Neural cell (in vitro differentiated cells): ENCODE data around the gene AMDHD2. TPM values are rescaled to one million over a fixed set of nuclear protein-coding genes. Genes with fewer than 3 reads are reported as not detected.

Experiments used
- H2AFZ ChIP-seq: fragments of 200-600, 300-800 bp; sonication (generic), shearing (Covaris generic); 2 replicates; pipeline ENCODE4 v1.6.0; 2014; ENCODE audit warnings: low read depth, mild to moderate bottlenecking, antibody characterized with exemption, low read length, moderate library complexity
- H3F3A ChIP-seq: fragments of 200-600 bp; shearing (Covaris generic); 2 replicates; pipeline ENCODE4 v1.6.1; 2016; ENCODE audit warnings: mild to moderate bottlenecking, moderate library complexity, mixed read lengths, antibody characterized with exemption, low read length; ENCODE audit not compliant: insufficient read depth, poor library complexity, severe bottlenecking
- H3K27ac ChIP-seq: fragments of 200-600, 300-800 bp; sonication (generic), shearing (Covaris generic); 2 replicates; pipeline ENCODE4 v1.5.1; 2014; ENCODE audit warnings: mild to moderate bottlenecking, low read length, moderate library complexity
- H3K27me3 ChIP-seq: fragments of 300-800, 200-600 bp; sonication (generic), shearing (Covaris generic); 2 replicates; pipeline ENCODE4 v1.6.0; 2014; ENCODE audit warnings: mild to moderate bottlenecking, low read depth, low read length, moderate library complexity; ENCODE audit not compliant: insufficient read depth
- H3K36me3 ChIP-seq: fragments of 300-800, 200-600 bp; sonication (generic), shearing (Covaris generic); 2 replicates; pipeline ENCODE4 v1.5.1; 2014; ENCODE audit warnings: mild to moderate bottlenecking, antibody characterized with exemption, low read length, moderate library complexity; ENCODE audit not compliant: insufficient read depth
- H3K4me2 ChIP-seq: fragments of 300-800, 200-600 bp; sonication (generic), shearing (Covaris generic); 2 replicates; pipeline ENCODE4 v1.6.0; 2014; ENCODE audit warnings: mild to moderate bottlenecking, low read length
- H3K4me3 ChIP-seq: fragments of 300-800, 200-600 bp; sonication (generic), shearing (Covaris generic); 2 replicates; pipeline ENCODE4 v1.5.1; 2014; ENCODE audit warnings: mild to moderate bottlenecking, low read length, moderate library complexity
- H3K79me2 ChIP-seq: fragments of 200-600 bp; shearing (Covaris generic); replicated peaks from 2 replicates; pipeline ENCODE4 v1.6.0; 2014; ENCODE audit warnings: mild to moderate bottlenecking, low read length, moderate library complexity; ENCODE audit not compliant: insufficient read depth
- H3K9ac ChIP-seq: fragments of 300-800, 200-600 bp; sonication (generic), shearing (Covaris generic); 2 replicates; pipeline ENCODE4 v1.6.1; 2016; ENCODE audit warnings: mild to moderate bottlenecking, low read length, mixed read lengths
- H3K9me2 ChIP-seq: fragments of 200-600 bp; shearing (Covaris generic); 2 replicates; pipeline ENCODE4 v1.6.1; 2016; ENCODE audit warnings: mild to moderate bottlenecking, low read length, mixed read lengths; ENCODE audit not compliant: insufficient read depth
- H3K9me3 ChIP-seq: fragments of 200-600, 300-800 bp; sonication (generic), shearing (Covaris generic); 2 replicates; pipeline ENCODE4 v1.6.1; 2016; ENCODE audit warnings: mild to moderate bottlenecking, mixed run types, low read length, moderate library complexity, mixed read lengths
- H4K20me1 ChIP-seq: fragments of 200-600 bp; shearing (Covaris generic); 2 replicates; pipeline ENCODE4 v1.6.1; 2016; ENCODE audit warnings: mild to moderate bottlenecking, mixed run types; ENCODE audit not compliant: insufficient read depth
- EP300 ChIP-seq: fragments of 450-650 bp; conservative IDR thresholded peaks from 2 replicates; pipeline ENCODE4 v1.6.1; 2014; ENCODE audit warnings: antibody characterized with exemption, mild to moderate bottlenecking, moderate library complexity; ENCODE audit not compliant: poor library complexity, severe bottlenecking
- EZH2 ChIP-seq: fragments of 200-600, 300-800 bp; shearing (Covaris generic), sonication (generic); IDR thresholded peaks from 2 replicates; pipeline ENCODE4 v1.6.1; 2014; ENCODE audit warnings: antibody characterized with exemption, low read length, borderline replicate concordance, mild to moderate bottlenecking; ENCODE audit not compliant: insufficient read depth, poor library complexity, severe bottlenecking
- MXI1 ChIP-seq: fragments of 450-650 bp; conservative IDR thresholded peaks from 2 replicates; pipeline ENCODE4 v1.6.1; 2014; ENCODE audit warnings: antibody characterized with exemption, mild to moderate bottlenecking; ENCODE audit not compliant: poor library complexity, severe bottlenecking
- POLR2AphosphoS5 ChIP-seq: IDR thresholded peaks from 2 replicates; pipeline ENCODE4 v1.6.1; 2012
- RAD21 ChIP-seq: fragments of 450-650 bp; conservative IDR thresholded peaks from 2 replicates; pipeline ENCODE4 v1.6.1; 2014; ENCODE audit warnings: antibody characterized with exemption, mild to moderate bottlenecking, moderate library complexity
- REST ChIP-seq: IDR thresholded peaks from 2 replicates; pipeline ENCODE4 v1.6.1; 2012; ENCODE audit warnings: borderline replicate concordance
- SMC3 ChIP-seq: fragments of 450-650 bp; conservative IDR thresholded peaks from 2 replicates; pipeline ENCODE4 v1.6.1; 2014; ENCODE audit warnings: antibody characterized with exemption, mild to moderate bottlenecking, moderate library complexity; ENCODE audit not compliant: poor library complexity
- TAF1 ChIP-seq: IDR thresholded peaks from 2 replicates; pipeline ENCODE4 v1.6.1; 2012; ENCODE audit warnings: low read depth
- polyA plus RNA-seq: library from polyadenylated mRNA; depleted of rRNA; stranded (reverse); fragments of >200 nt; gene quantifications from 2 replicates; pipeline ENCODE4 v1.2.3, GENCODE V29; 2014
- TF ChIP-seq, protein P1 (sequence below): fragments of 450-650 bp; IDR thresholded peaks from 2 replicates; pipeline ENCODE4 v1.5.1; 2014; ENCODE audit warnings: antibody characterized with exemption, mild to moderate bottlenecking, moderate library complexity; ENCODE audit not compliant: poor library complexity, severe bottlenecking

The AMDHD2 gene
- polyA plus RNA-seq, 1 donor from 2014 or later: 50.0 TPM

GRCh38 chr16:2473446-2473926 is 46.7 kb upstream of the AMDHD2 start:
- no peak overlapping the region for H3K4me2 ChIP-seq
- peaks cover 8% of the 10 kb centered on the region for H3K79me2 ChIP-seq
- H3K9me3 ChIP-seq: no peaks in the 10 kb centered on the region
- no peak overlapping the region for H2AFZ ChIP-seq
- no peak overlapping the region for H3K9ac ChIP-seq
- H4K20me1 ChIP-seq: no peaks in the 10 kb centered on the region
- no peaks in the 10 kb centered on the region for H3K9me2 ChIP-seq
- H3K36me3 ChIP-seq: no peaks in the 10 kb centered on the region
- H3K4me3 ChIP-seq: peak overlapping the region; percentile 53
- H3K27ac ChIP-seq: no peak overlapping the region
- no peaks in the 10 kb centered on the region for H3F3A ChIP-seq
- H3K27me3 ChIP-seq: peaks cover under 1% of the 10 kb centered on the region
- no peak for TF ChIP-seq REST
- TF ChIP-seq, protein P1, sequence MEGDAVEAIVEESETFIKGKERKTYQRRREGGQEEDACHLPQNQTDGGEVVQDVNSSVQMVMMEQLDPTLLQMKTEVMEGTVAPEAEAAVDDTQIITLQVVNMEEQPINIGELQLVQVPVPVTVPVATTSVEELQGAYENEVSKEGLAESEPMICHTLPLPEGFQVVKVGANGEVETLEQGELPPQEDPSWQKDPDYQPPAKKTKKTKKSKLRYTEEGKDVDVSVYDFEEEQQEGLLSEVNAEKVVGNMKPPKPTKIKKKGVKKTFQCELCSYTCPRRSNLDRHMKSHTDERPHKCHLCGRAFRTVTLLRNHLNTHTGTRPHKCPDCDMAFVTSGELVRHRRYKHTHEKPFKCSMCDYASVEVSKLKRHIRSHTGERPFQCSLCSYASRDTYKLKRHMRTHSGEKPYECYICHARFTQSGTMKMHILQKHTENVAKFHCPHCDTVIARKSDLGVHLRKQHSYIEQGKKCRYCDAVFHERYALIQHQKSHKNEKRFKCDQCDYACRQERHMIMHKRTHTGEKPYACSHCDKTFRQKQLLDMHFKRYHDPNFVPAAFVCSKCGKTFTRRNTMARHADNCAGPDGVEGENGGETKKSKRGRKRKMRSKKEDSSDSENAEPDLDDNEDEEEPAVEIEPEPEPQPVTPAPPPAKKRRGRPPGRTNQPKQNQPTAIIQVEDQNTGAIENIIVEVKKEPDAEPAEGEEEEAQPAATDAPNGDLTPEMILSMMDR: no peak
- TF ChIP-seq MXI1: no peak
- TF ChIP-seq RAD21: no peak
- TF ChIP-seq EP300: no peak
- TF ChIP-seq POLR2AphosphoS5: no peak
- no peak for TF ChIP-seq SMC3
- TF ChIP-seq EZH2: no peak
- no peak for TF ChIP-seq TAF1

- H3K79me2 ChIP-seq: peaks cover 8% of the 10 kb centered on the region
- peak overlapping the region; percentile 16 for H3K27ac ChIP-seq
- peak overlapping the region; percentile 73 for H3K9ac ChIP-seq
- TF ChIP-seq RAD21: no peak
- TF ChIP-seq, protein P1: peak; percentile 63
- H4K20me1 ChIP-seq: no peaks in the 10 kb centered on the region
- H3K9me3 ChIP-seq: no peaks in the 10 kb centered on the region
- no peaks in the 10 kb centered on the region for H3K36me3 ChIP-seq
- H3K4me2 ChIP-seq: peak overlapping the region; percentile 35
- H3F3A ChIP-seq: no peaks in the 10 kb centered on the region
- H3K27me3 ChIP-seq: no peaks in the 10 kb centered on the region
- H2AFZ ChIP-seq: peak overlapping the region; percentile 60
- peak overlapping the region; percentile 92 for H3K4me3 ChIP-seq
- no peaks in the 10 kb centered on the region for H3K9me2 ChIP-seq
Measured at GRCh38 chr16:2473999-2474876, 45.9 kb upstream of the AMDHD2 start.
